ENCODE measurements around the gene KCNK3.
A peak's percentile ranks its signal among the peaks of the same experiment; 100 is the strongest.
"Not testable (repeated sequence)": the region's sequence is repeated elsewhere in the genome, so short reads cannot be mapped to it uniquely, and the experiment has no call there.

Gene KCNK3

DNA sequence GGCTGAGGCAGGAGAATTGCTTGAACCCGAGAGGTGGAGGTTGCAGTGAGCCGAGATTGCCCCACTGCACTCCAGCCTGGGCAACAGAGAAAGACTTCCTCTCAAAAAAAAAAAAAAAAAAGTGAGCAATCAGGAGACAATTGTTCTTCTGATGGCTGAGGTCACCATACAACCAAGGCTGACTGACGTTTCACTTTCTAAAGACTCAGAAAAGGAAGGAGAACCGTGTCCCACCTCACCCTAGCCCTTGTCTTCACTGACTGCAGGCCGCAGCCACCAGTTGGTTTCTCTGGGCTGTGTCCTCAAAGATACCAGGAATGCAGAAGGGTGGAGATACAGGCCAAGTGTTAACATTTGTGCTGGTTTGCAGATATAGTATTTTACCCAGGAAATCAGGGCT, 63.8 kb downstream of the KCNK3 start:
- no peak for DNase-seq (ENCODE audit: low read depth)

GRCh38 chr2:26757873-26758789, 65.6 kb downstream of the KCNK3 start:
- peak; percentile 98 for DNase-seq (ENCODE audit: low read depth)

- peak; percentile 35 for DNase-seq (ENCODE audit: low read depth)
Observed at GRCh38 chr2:26758790-26759321, 66.3 kb downstream of the KCNK3 start.

DNA sequence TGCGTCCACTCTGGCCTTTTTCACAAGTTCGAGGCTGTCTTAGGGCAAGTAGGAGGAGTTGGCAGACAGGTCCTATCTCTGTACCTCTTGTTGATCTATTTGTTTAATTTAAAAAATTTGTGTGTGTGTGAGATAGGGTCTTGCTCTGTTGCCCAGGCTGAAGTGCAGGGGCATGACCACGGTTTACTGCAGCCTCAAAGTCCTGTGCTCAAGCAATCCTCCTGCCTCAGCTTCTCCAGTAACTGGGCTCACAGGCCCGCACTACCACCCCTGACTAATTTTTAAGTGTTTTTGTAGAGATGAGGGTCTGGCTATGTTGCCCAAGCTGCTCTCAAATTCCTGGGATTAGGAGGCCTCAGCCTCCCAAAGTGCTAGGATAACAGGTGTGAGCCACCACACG, 67.3 kb downstream of the KCNK3 start:
- no peak for DNase-seq (ENCODE audit: low read depth)

DNA sequence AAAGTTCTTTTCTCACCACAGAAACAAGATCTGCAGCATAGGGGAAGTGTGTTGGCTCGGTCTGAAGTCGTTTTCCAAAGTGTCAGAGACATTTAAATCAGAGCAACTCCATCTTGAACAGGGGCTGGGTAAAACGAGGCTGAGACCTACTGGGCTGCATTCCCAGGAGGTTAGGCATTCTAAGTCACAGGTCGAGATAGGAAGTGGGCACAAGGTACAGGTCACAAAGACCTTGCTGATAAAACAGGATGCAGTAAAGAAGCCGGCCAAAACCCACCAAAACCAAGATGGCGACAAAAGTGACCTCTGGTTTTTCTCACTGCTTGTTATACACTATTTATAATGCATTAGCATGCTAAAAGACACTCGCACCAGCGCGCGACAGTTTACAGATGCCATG, 68.5 kb downstream of the KCNK3 start:
- DNase-seq (ENCODE audit: low read depth): not testable (repeated sequence)

- DNase-seq (ENCODE audit: low read depth): no peak
Observed at GRCh38 chr2:26763019-26763418, 70.5 kb downstream of the KCNK3 start.

- peak; percentile 56 for DNase-seq (ENCODE audit: low read depth)
Observed at GRCh38 chr2:26764078-26764887, 71.8 kb downstream of the KCNK3 start, which contains the start of gene SLC35F6. SLC35F6 (plus strand) TSS chr2:26764284; CDS start chr2:26764350, 66 bp downstream.

DNA sequence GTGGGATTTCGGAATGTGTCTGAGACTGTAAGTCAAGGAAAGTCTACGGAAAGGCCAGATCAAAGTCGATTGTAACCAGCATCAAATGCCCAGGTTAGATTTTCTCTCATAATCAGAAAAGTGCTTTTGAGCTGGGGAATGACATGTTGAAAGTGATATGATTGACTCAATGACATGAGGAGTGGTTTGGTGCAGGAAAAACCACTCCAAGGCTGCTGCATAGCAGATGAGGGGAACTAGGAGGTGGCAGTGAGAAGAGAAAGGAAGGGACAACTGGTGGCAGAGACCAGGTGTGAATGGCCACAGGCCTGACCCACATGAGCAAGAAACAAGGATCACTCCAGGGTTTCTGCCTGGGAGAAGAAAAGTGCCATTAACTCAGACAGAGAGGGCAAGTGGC, 72.4 kb downstream of the KCNK3 start:
- no peak for DNase-seq (ENCODE audit: low read depth)

DNA sequence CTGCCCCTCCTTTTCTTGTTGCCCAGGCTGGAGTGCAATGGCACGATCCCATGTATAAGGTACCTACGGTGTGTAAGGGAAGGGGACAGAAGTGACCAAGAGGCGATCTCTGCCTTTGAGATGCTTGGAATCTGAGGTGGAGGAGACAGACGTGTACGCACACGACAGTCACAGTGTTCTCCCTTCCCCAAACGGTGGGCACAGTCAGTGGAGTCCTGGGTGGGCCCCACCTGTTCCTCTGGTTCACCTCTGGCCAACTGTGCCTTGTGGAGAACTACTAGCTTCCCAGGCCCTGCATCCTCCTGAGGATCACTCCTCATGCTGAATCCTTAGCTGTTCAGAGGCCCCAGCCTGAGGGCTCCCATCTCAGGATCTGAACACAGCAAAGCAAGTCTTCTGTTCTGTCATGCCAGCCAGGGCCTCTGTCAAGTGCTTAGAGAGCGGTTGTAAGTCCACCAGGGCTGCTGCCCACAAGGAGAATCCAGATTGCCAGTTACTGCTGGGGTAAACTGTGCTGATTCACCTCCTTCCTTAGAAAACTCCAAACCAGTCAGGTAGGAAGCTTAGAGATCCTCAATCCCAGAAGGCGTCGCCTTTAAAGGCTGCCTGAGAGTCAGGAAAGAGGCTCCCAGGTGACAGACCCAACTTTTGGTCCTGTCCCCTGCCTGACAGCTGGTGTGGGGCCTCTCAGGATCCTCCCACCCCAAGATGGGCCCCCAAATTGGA, 73.1 kb downstream of the KCNK3 start:
- DNase-seq (ENCODE audit: low read depth): no peak

- no peak for DNase-seq (ENCODE audit: low read depth)
Observed at GRCh38 chr2:26767129-26767528, 74.6 kb downstream of the KCNK3 start.

GRCh38 chr2:26767894-26768487, 75.5 kb downstream of the KCNK3 start:
- no peak for DNase-seq (ENCODE audit: low read depth)

DNA sequence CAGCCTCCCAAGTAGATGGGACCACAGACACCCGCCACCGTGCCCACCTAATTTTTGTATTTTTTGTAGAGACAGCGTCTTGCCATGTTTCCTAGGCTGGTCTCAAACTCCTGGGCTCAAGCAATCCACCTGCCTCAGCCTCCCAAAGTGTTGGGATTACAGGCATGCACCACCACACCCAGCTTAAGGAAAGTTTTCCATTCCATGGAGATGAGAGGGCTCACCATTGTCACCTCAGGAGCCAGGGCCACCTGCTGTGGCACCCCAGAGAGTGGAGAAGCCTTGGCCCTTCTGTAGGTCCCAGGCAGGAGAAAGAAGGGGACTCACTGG, 76.2 kb downstream of the KCNK3 start:
- DNase-seq (ENCODE audit: low read depth): no peak

- peak; percentile 48 for DNase-seq (ENCODE audit: low read depth)
Observed at GRCh38 chr2:26769089-26769761, 76.7 kb downstream of the KCNK3 start.

- DNase-seq (ENCODE audit: low read depth): peak; percentile 65
Observed at GRCh38 chr2:26770986-26771586, 78.6 kb downstream of the KCNK3 start.

GRCh38 chr2:26772064-26773001, 79.8 kb downstream of the KCNK3 start:
- DNase-seq (ENCODE audit: low read depth): peak; percentile 56

DNA sequence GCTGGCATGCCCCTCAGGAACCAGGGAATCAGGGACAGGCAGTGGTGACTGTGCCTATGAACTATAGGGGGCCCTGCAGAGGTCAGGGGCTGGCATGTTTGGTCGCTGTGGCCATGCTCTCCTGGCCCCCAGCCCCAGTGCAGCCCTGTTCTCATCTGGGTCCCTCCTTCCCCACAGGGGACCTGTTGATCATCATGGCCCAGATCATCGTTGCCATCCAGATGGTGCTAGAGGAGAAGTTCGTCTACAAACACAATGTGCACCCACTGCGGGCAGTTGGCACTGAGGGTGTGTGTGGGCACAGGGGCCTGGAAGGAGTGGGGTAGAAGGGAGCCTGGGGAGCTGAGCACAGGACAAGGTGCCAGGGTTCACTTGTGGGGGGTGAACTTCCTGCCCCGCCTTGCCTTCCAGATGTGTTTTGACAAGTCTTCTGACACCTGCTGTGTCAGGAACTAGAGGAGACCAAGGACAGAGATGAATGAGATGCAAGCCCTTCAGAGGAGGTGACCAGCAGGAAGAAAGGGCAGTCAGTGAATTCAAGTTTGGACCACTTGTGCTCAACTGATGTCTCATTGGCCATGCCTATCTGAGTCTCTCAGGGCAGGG, 83.8 kb downstream of the KCNK3 start:
- no peak for DNase-seq (ENCODE audit: low read depth)

- DNase-seq (ENCODE audit: low read depth): no peak
Observed at GRCh38 chr2:26778098-26778497, 85.6 kb downstream of the KCNK3 start.

DNA sequence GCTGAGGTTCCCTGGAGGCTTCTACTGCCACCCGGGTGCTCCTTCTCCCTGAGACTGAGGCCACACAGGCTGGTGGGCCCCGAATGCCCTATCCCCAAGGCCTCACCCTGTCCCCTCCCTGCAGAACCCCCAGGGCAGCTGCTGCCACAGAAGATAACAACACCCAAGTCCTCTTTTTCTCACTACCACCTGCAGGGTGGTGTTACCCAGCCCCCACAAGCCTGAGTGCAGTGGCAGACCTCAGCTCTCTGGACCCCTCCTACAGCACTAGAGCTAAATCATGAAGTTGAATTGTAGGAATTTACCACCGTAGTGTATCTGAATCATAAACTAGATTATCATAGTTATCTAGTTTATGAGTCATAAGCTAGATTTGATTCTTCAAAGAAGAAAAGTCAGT, 86.0 kb downstream of the KCNK3 start:
- peak; percentile 45 for DNase-seq (ENCODE audit: low read depth)

GRCh38 chr2:26780203-26780760, 87.8 kb downstream of the KCNK3 start:
- DNase-seq (ENCODE audit: low read depth): no peak

Data from amniotic epithelial cell (primary cell).